Gastroesophageal sphincter (tissue), 4 donors: ENCODE results near the gene SETD4. TPM values are rescaled to one million over a fixed set of nuclear protein-coding genes. Genes with fewer than 3 reads are reported as not detected.

Experiments
- ATAC-seq: fragments of 150-250 bp; one replicate; pipeline ENCODE4 v1.9.1; 2016; ENCODE audit warnings: mild to moderate bottlenecking, moderate library complexity
- H3K27ac ChIP-seq, 4 donors: fragments of 200-600 bp; sonication (generic) in 3 of 4; 1 replicate in 3 of 4; 2 replicates in 1 of 4; pipeline ENCODE4 v1.5.1; 2016 to 2019
- H3K27me3 ChIP-seq: fragments of 200-600 bp; sonication (generic); one replicate; pipeline ENCODE4 v1.5.1; 2019
- H3K36me3 ChIP-seq, 2 donors: fragments of 200-600 bp; sonication (generic); one replicate each; pipeline ENCODE4 v1.5.1; 2019; ENCODE audit warnings: control low read depth in 1 of 2
- H3K4me1 ChIP-seq, 3 donors: fragments of 200-600 bp; sonication (generic); 1 replicate in 2 of 3; 2 replicates in 1 of 3; pipeline ENCODE4 v1.5.1; 2016 to 2019; ENCODE audit warnings: control low read depth in 2 of 3
- H3K4me3 ChIP-seq, 2 donors: fragments of 200-600 bp; sonication (generic); one replicate each; pipeline ENCODE4 v1.5.1; 2019; ENCODE audit warnings: mild to moderate bottlenecking in 1 of 2, moderate library complexity in 1 of 2
- H3K9me3 ChIP-seq, 3 donors: fragments of 200-600 bp; sonication (generic); one replicate each; pipeline ENCODE4 v1.5.1; 2017 to 2019; ENCODE audit warnings: control low read depth in 2 of 3
- CTCF ChIP-seq, 4 experiments: fragments of 200-600 bp in 2 of 4; fragments of 450-650 bp in 2 of 4; sonication (generic) in 1 of 4; IDR thresholded peaks; one replicate each; pipeline ENCODE4 v1.5.1; 2017 to 2019; ENCODE audit warnings: antibody characterized with exemption in 4 of 4, mild to moderate bottlenecking in 2 of 4, moderate library complexity in 2 of 4
- EP300 ChIP-seq: sonication (generic); formaldehyde crosslinking; IDR thresholded peaks from one replicate; pipeline ENCODE4 v1.6.1; 2017; ENCODE audit warnings: antibody characterized with exemption, mild to moderate bottlenecking
- POLR2A ChIP-seq, 2 donors: fragments of 450-650 bp; IDR thresholded peaks; one replicate each; pipeline ENCODE4 v1.6.1; 2017; ENCODE audit warnings: antibody characterized with exemption in 2 of 2, mild to moderate bottlenecking in 2 of 2, moderate library complexity in 1 of 2
- POLR2AphosphoS5 ChIP-seq: sonication (generic); formaldehyde crosslinking; IDR thresholded peaks from one replicate; pipeline ENCODE4 v1.6.1; 2017; ENCODE audit warnings: antibody characterized with exemption
- WGBS, 2 donors: methylation state at CpG; one replicate each; pipeline ENCODE4 v1.1.5; 2018; ENCODE audit warnings: low coverage in 1 of 2; 5-methylcytosine and 5-hydroxymethylcytosine counted together
- total RNA-seq, 4 donors: library from RNA; depleted of rRNA; stranded (reverse); fragments of >200 nt; gene quantifications; one replicate each; pipeline ENCODE4 v1.1.0, GENCODE V29; 2016

SETD4 gene
- total RNA-seq, 4 donors from 2014 or later, result 11.2 to 34.2 (median 15.2) TPM

GRCh38 chr21:36010801-36011200 is 49.5 kb downstream of the SETD4 start:
- TF ChIP-seq CTCF (IDR thresholded peaks at IDR 0.05) (no peak), POLR2AphosphoS5 (no peak), POLR2A (IDR thresholded peaks at IDR 0.05) (no peak), EP300 (no peak)
- H3K4me3 ChIP-seq, result no peak overlapping the region
- H3K36me3 ChIP-seq, result no peaks in the 10 kb centered on the region
- no peaks in the 10 kb centered on the region for H3K27me3 ChIP-seq
- H3K9me3 ChIP-seq, result no peaks in the 10 kb centered on the region
- H3K4me1 ChIP-seq, result peaks cover 0 to 2% (median 0%) of the 10 kb centered on the region in 3 donors
- no peak for ATAC-seq
- no peak overlapping the region for H3K27ac ChIP-seq
- 70 to 75% methylated on average over 2 of the region's 2 CpGs for WGBS, 2 donors

- no peak overlapping the region for H3K4me3 ChIP-seq
- H3K36me3 ChIP-seq, result no peaks in the 10 kb centered on the region
- no peak for TF ChIP-seq POLR2A (IDR thresholded peaks at IDR 0.05)
- no peaks in the 10 kb centered on the region for H3K9me3 ChIP-seq
- no peak overlapping the region for H3K27ac ChIP-seq
- H3K4me1 ChIP-seq, result peaks cover 0 to 10% (median 0%) of the 10 kb centered on the region in 3 donors
- H3K27me3 ChIP-seq, result no peaks in the 10 kb centered on the region
- no peak for ATAC-seq
- 81 to 90% methylated on average over 2 of the region's 2 CpGs for WGBS, 2 donors
Measured at GRCh38 chr21:36008505-36008904, 51.8 kb downstream of the SETD4 start.

GRCh38 chr21:36005879-36006400 is 54.4 kb downstream of the SETD4 start:
- H3K4me1 ChIP-seq, result peaks cover 0 to 10% (median 0%) of the 10 kb centered on the region in 3 donors
- no peak overlapping the region for H3K4me3 ChIP-seq
- H3K27ac ChIP-seq, result no peak overlapping the region
- H3K27me3 ChIP-seq, result no peaks in the 10 kb centered on the region
- WGBS, 2 donors, result 83% methylated on average over 5 of the region's 5 CpGs; no CpG with 5 or more reads in 1 of the 2 donors
- H3K36me3 ChIP-seq, result no peaks in the 10 kb centered on the region
- no peak for ATAC-seq
- TF ChIP-seq CTCF (IDR thresholded peaks at IDR 0.05), result no peak
- TF ChIP-seq POLR2AphosphoS5, result no peak
- no peak for TF ChIP-seq POLR2A (IDR thresholded peaks at IDR 0.05)
- no peak for TF ChIP-seq EP300
- no peaks in the 10 kb centered on the region for H3K9me3 ChIP-seq

GRCh38 chr21:36005018-36005417 is 55.3 kb downstream of the SETD4 start:
- no peaks in the 10 kb centered on the region for H3K9me3 ChIP-seq
- no peak overlapping the region for H3K27ac ChIP-seq
- TF ChIP-seq POLR2AphosphoS5 (peak; percentile 5), CTCF (IDR thresholded peaks at IDR 0.05) (no peak)
- peaks cover 0 to 10% (median 0%) of the 10 kb centered on the region in 3 donors for H3K4me1 ChIP-seq
- WGBS, 2 donors, result 71% methylated on average over 8 of the region's 17 CpGs; no CpG with 5 or more reads in 1 of the 2 donors
- H3K36me3 ChIP-seq, result no peaks in the 10 kb centered on the region
- no peak for ATAC-seq
- H3K27me3 ChIP-seq, result no peaks in the 10 kb centered on the region
- no peak overlapping the region for H3K4me3 ChIP-seq

- Histone ChIP-seq H3K36me3 (no peaks in the 10 kb centered on the region), H3K27me3 (no peaks in the 10 kb centered on the region), H3K27ac (no peak overlapping the region), H3K4me1 (peaks cover 0 to 10% (median 0%) of the 10 kb centered on the region in 3 donors), H3K4me3 (no peak overlapping the region), H3K9me3 (no peaks in the 10 kb centered on the region)
- ATAC-seq, result no peak
- TF ChIP-seq POLR2AphosphoS5 (peak; percentile 19), EP300 (no peak)
- WGBS, 2 donors, result 72 to 73% methylated on average over 3 to 5 of the region's 13 CpGs
Measured at GRCh38 chr21:36004441-36004840, 55.9 kb downstream of the SETD4 start.

- no peaks in the 10 kb centered on the region for H3K36me3 ChIP-seq
- peaks cover 0 to 10% (median 0%) of the 10 kb centered on the region in 3 donors for H3K4me1 ChIP-seq
- H3K27me3 ChIP-seq, result no peaks in the 10 kb centered on the region
- H3K4me3 ChIP-seq, result no peak overlapping the region
- H3K27ac ChIP-seq, result no peak overlapping the region
- 94 to 95% methylated on average over 4 of the region's 11 CpGs for WGBS, 2 donors
- no peaks in the 10 kb centered on the region for H3K9me3 ChIP-seq
- no peak for ATAC-seq
- TF ChIP-seq CTCF (IDR thresholded peaks at IDR 0.05) (no peak), POLR2AphosphoS5 (no peak), EP300 (no peak), POLR2A (IDR thresholded peaks at IDR 0.05) (no peak)
Measured at GRCh38 chr21:36003776-36004175, 56.5 kb downstream of the SETD4 start.
